CD14-positive monocyte (primary cell): ENCODE data around the gene IGF1R. TPM values are rescaled to one million over a fixed set of nuclear protein-coding genes. Genes with fewer than 3 reads are reported as not detected.
"Not testable (repeated sequence)": the region's sequence is repeated elsewhere in the genome, so short reads cannot be mapped to it uniquely, and the experiment has no call there.

Experiments
- DNase-seq, 3 donors: peaks; one replicate each; pipeline ENCODE4 v3.0.0-alpha.2; 2011 to 2022
- H2AFZ ChIP-seq: 2 replicates; pipeline ENCODE4 v1.6.0; 2012; ENCODE audit warnings: mild to moderate bottlenecking, low read depth, low read length, inconsistent platforms; ENCODE audit not compliant: insufficient read depth, poor library complexity, severe bottlenecking
- H3K27ac ChIP-seq, 2 donors: 1 replicate in 1 of 2; 2 replicates in 1 of 2; pipeline ENCODE4 v1.5.1; 2012 to 2013; ENCODE audit warnings: low read length in 2 of 2, control low read depth in 1 of 2, inconsistent platforms in 1 of 2, low read depth in 1 of 2, mild to moderate bottlenecking in 1 of 2
- H3K27me3 ChIP-seq, 2 donors: one replicate each; pipeline versions ENCODE4 v1.6.0 to v1.6.1; 2011 to 2013; ENCODE audit warnings: low read length in 2 of 2; ENCODE audit not compliant: control insufficient read depth in 2 of 2, insufficient read depth in 2 of 2
- H3K36me3 ChIP-seq, 2 donors: replicated peaks in 1 of 2; 1 replicate in 1 of 2; 2 replicates in 1 of 2; pipeline versions ENCODE4 v1.5.1 to v1.6.1; 2012 to 2013; ENCODE audit warnings: low read length in 2 of 2, control low read depth in 1 of 2, inconsistent platforms in 1 of 2, mild to moderate bottlenecking in 1 of 2; ENCODE audit not compliant: insufficient read depth in 2 of 2, control insufficient read depth in 1 of 2
- H3K4me1 ChIP-seq, 2 donors: 1 replicate in 1 of 2; 2 replicates in 1 of 2; pipeline versions ENCODE4 v1.5.1 to v1.6.1; 2012 to 2013; ENCODE audit warnings: low read length in 2 of 2, control low read depth in 1 of 2, inconsistent platforms in 1 of 2, mild to moderate bottlenecking in 1 of 2, moderate library complexity in 1 of 2; ENCODE audit not compliant: insufficient read depth in 2 of 2, control insufficient read depth in 1 of 2
- H3K4me2 ChIP-seq: replicated peaks from 2 replicates; pipeline ENCODE3; 2012; ENCODE audit warnings: low read length, moderate library complexity, mild to moderate bottlenecking; ENCODE audit not compliant: poor library complexity, severe bottlenecking; ENCODE audit errors: extremely low read depth
- H3K4me3 ChIP-seq, 3 experiments: fragments of 200-600 bp in 1 of 3; sonication (generic) in 1 of 3; replicated peaks in 1 of 3; 1 replicate in 2 of 3; 2 replicates in 1 of 3; pipeline ENCODE4 v1.5.1; 2011 to 2013; ENCODE audit warnings: low read length in 3 of 3, mild to moderate bottlenecking in 3 of 3, control low read depth in 2 of 3, low read depth in 2 of 3, inconsistent platforms in 1 of 3, moderate library complexity in 1 of 3
- H3K79me2 ChIP-seq: 2 replicates; pipeline ENCODE4 v1.6.0; 2012; ENCODE audit warnings: mild to moderate bottlenecking, control low read depth, inconsistent platforms, low read length, moderate library complexity; ENCODE audit not compliant: insufficient read depth
- H3K9ac ChIP-seq: 2 replicates; pipeline ENCODE4 v1.6.0; 2017; ENCODE audit warnings: low read length, mild to moderate bottlenecking; ENCODE audit not compliant: insufficient read depth, poor library complexity, severe bottlenecking
- H3K9me3 ChIP-seq, 2 donors: replicated peaks in 1 of 2; 1 replicate in 1 of 2; 2 replicates in 1 of 2; pipeline versions ENCODE4 v1.5.1 to v1.6.1; 2012 to 2013; ENCODE audit warnings: low read length in 2 of 2, control low read depth in 1 of 2; ENCODE audit not compliant: control insufficient read depth in 1 of 2, insufficient read depth in 1 of 2
- H4K20me1 ChIP-seq: 2 replicates; pipeline ENCODE4 v1.6.0; 2012; ENCODE audit warnings: mild to moderate bottlenecking, low read length, control low read depth, moderate library complexity; ENCODE audit not compliant: insufficient read depth
- H3K27ac Mint-ChIP-seq, 7 donors: one replicate each; pipeline ENCODE4 v1.8.0; 2020; ENCODE audit warnings: mild to moderate bottlenecking in 7 of 7, mixed read lengths in 7 of 7, moderate library complexity in 6 of 7, inconsistent platforms in 2 of 7
- H3K27me3 Mint-ChIP-seq, 3 donors: one replicate each; pipeline ENCODE4 v1.8.0; 2021 to 2022; ENCODE audit warnings: low read depth in 3 of 3, mild to moderate bottlenecking in 3 of 3, mixed read lengths in 3 of 3, moderate library complexity in 3 of 3, inconsistent platforms in 1 of 3
- H3K36me3 Mint-ChIP-seq, 2 donors: one replicate each; pipeline ENCODE4 v1.8.0; 2020; ENCODE audit warnings: mixed read lengths in 2 of 2, inconsistent platforms in 1 of 2, mild to moderate bottlenecking in 1 of 2
- H3K4me1 Mint-ChIP-seq: one replicate; pipeline ENCODE4 v1.8.0; 2020; ENCODE audit warnings: mild to moderate bottlenecking, mixed read lengths
- H3K4me3 Mint-ChIP-seq, 2 donors: one replicate each; pipeline ENCODE4 v1.8.0; 2020; ENCODE audit warnings: mild to moderate bottlenecking in 2 of 2, mixed read lengths in 2 of 2, moderate library complexity in 1 of 2
- H3K9me3 Mint-ChIP-seq, 7 donors: one replicate each; pipeline ENCODE4 v1.8.0; 2020 to 2022; ENCODE audit warnings: mixed read lengths in 7 of 7, mild to moderate bottlenecking in 6 of 7, moderate library complexity in 6 of 7, inconsistent platforms in 2 of 7
- WGBS: methylation state at CpG from one replicate; pipeline ENCODE4 v1.1.5; 2013; ENCODE audit warnings: missing lambda C conversion rate; ENCODE audit not compliant: insufficient coverage; 5-methylcytosine and 5-hydroxymethylcytosine counted together
- intact Hi-C, 2 donors: fragments of 100-400 bp; cut with micrococcal nuclease; formaldehyde crosslinking; loops; one replicate each; pipeline versions ENCODE4 v1.15.0 to v1.15.1; 2023
- polyA plus RNA-seq, 3 donors: library from polyadenylated mRNA; depleted of rRNA in 1 of 3; unstranded in 2 of 3; stranded (reverse) in 1 of 3; fragments of 300-500 nt in 2 of 3; fragments of >200 nt in 1 of 3; fragmentation: Illumina TruSeq in 2 of 3; gene quantifications; 1 replicate in 2 of 3; 2 replicates in 1 of 3; pipeline ENCODE4 v1.2.3, GENCODE V29; 2012 to 2021
- TF ChIP-seq, protein P1 (sequence below): fragments of 200-600 bp; IDR thresholded peaks from one replicate; pipeline ENCODE4 v1.8.0; 2022; ENCODE audit warnings: antibody characterized with exemption, mild to moderate bottlenecking

IGF1R gene
- polyA plus RNA-seq, 3 donors, result 0.35 to 4.9 (median 0.67) TPM

DNA sequence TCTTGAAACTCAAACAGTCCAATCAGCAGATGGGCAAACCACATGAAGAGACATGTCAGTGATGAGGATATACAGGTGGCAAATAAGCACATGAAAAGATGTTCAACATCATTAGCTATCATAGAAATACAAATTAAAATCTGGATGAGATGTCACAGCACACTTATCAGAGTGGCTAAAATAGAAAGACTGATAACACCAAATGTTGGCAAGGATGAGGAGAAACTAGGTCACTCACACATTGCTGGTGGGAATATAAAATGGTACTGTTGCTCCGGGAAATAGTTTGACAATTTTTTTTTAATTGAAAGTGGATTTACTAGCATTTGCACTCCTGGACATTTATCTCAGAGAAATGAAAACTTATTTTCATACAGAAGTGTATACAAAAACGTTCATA lies 350.9 kb downstream of the IGF1R start:
- TF ChIP-seq, protein P1, sequence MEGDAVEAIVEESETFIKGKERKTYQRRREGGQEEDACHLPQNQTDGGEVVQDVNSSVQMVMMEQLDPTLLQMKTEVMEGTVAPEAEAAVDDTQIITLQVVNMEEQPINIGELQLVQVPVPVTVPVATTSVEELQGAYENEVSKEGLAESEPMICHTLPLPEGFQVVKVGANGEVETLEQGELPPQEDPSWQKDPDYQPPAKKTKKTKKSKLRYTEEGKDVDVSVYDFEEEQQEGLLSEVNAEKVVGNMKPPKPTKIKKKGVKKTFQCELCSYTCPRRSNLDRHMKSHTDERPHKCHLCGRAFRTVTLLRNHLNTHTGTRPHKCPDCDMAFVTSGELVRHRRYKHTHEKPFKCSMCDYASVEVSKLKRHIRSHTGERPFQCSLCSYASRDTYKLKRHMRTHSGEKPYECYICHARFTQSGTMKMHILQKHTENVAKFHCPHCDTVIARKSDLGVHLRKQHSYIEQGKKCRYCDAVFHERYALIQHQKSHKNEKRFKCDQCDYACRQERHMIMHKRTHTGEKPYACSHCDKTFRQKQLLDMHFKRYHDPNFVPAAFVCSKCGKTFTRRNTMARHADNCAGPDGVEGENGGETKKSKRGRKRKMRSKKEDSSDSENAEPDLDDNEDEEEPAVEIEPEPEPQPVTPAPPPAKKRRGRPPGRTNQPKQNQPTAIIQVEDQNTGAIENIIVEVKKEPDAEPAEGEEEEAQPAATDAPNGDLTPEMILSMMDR, result no peak
- Histone ChIP-seq H4K20me1 (no peaks in the 10 kb centered on the region), H3K4me2 (no peak overlapping the region), H3K9ac (no peak overlapping the region), H3K27me3 (no peaks in the 10 kb centered on the region), H3K27ac (no peak overlapping the region), H2AFZ (no peak overlapping the region), H3K36me3 (no peaks in the 10 kb centered on the region), H3K4me1 (no peaks in the 10 kb centered on the region), H3K9me3 (no peaks in the 10 kb centered on the region), H3K79me2 (no peaks in the 10 kb centered on the region), H3K4me3 (no peak overlapping the region)
- no peak overlapping the region for H3K27ac Mint-ChIP-seq
- no peaks in the 10 kb centered on the region for H3K36me3 Mint-ChIP-seq
- H3K9me3 Mint-ChIP-seq, result peaks cover 4 to 12% (median 8%) of the 10 kb centered on the region in 7 donors
- WGBS, result no CpG with 5 or more reads among the region's 2 CpGs
- H3K4me1 Mint-ChIP-seq, result no peaks in the 10 kb centered on the region
- intact Hi-C loops, result no loop called here
- no peak overlapping the region for H3K4me3 Mint-ChIP-seq
- DNase-seq, result no peak
- H3K27me3 Mint-ChIP-seq, result peaks cover 4 to 10% (median 7%) of the 10 kb centered on the region in 3 donors

DNA sequence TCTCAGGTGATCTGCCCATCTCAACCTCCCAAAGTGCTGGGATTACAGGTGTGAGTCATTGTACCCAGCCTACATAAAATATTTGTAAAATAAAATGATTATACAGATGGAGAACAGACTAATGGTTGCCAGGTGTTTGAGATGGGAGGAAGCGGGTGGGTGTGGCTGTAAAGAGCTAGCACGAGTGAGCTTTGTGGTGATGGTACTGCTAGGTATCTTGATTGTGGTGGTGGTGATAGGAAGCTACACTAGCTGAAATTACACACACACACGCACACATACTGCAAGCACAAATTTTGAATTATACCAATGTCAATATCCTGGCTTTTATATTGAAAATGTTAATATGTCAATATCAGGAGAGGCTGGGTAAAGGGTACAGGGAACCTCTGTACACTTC lies 353.9 kb downstream of the IGF1R start:
- Histone ChIP-seq H3K4me2 (no peak overlapping the region), H4K20me1 (no peaks in the 10 kb centered on the region), H3K27me3 (peaks cover 0 to 9% of the 10 kb centered on the region in 2 donors), H3K9ac (no peak overlapping the region), H3K4me1 (no peaks in the 10 kb centered on the region), H2AFZ (no peak overlapping the region), H3K4me3 (no peak overlapping the region), H3K36me3 (no peaks in the 10 kb centered on the region), H3K9me3 (no peaks in the 10 kb centered on the region), H3K79me2 (no peaks in the 10 kb centered on the region), H3K27ac (no peak overlapping the region)
- Mint-ChIP-seq H3K27ac (no peak overlapping the region), H3K4me3 (no peak overlapping the region), H3K4me1 (no peaks in the 10 kb centered on the region), H3K9me3 (peaks cover 0 to 6% (median under 1%) of the 10 kb centered on the region in 7 donors), H3K27me3 (peaks cover 14 to 28% (median 23%) of the 10 kb centered on the region in 3 donors), H3K36me3 (no peaks in the 10 kb centered on the region)
- no peak for DNase-seq
- intact Hi-C loops, result no loop called here
- TF ChIP-seq, protein P1, result no peak
- WGBS, result no CpG with 5 or more reads among the region's 3 CpGs

DNA sequence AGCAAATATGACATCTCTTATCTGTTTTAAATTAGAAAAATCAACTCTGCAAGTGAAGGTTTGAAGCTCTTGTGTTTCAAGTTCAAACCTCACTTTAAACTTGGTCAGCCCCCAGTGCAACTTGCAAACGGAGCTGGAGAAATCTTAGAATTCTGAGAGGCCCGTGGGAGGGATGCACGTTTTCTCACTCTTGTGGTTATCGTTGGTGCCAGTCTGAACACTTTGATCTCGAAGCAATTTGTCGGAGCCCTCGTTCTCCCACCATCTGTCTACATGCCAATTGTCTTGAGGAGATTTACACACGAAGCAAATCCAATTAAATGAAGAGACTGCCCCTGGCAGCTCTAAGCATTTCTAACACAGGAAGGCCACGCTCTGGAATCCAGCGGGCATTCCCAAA lies 355.0 kb downstream of the IGF1R start:
- H3K4me1 Mint-ChIP-seq, H3K36me3 ChIP-seq, H3K4me3 ChIP-seq, H3K4me3 Mint-ChIP-seq, H3K79me2 ChIP-seq, H2AFZ ChIP-seq, H3K9me3 ChIP-seq, H3K27me3 ChIP-seq, intact Hi-C loops, H3K4me2 ChIP-seq, H3K9me3 Mint-ChIP-seq, H3K27ac ChIP-seq, H3K4me1 ChIP-seq, H4K20me1 ChIP-seq, H3K27ac Mint-ChIP-seq, H3K36me3 Mint-ChIP-seq, H3K9ac ChIP-seq, DNase-seq: not testable (repeated sequence)
- H3K27me3 Mint-ChIP-seq, result peaks cover 14 to 26% (median 22%) of the 10 kb centered on the region in 3 donors
- WGBS, result no CpG with 5 or more reads among the region's 10 CpGs
